Measurements from ENCODE around the gene SPATS2.
"Not testable (repeated sequence)": the region's sequence is repeated elsewhere in the genome, so short reads cannot be mapped to it uniquely, and the experiment has no call there.

Gene SPATS2

GRCh38 chr12:49367381-49368239, at the start of gene SPATS2:
SPATS2 (plus strand) TSS chr12:49367462; CDS start chr12:49461013, 93,551 bp downstream.
- DNase-seq, result no peak

- not testable (repeated sequence) for DNase-seq
Measured at GRCh38 chr12:49320411-49321103, 46.7 kb upstream of the SPATS2 start.

GRCh38 chr12:49322367-49322707, 44.9 kb upstream of the SPATS2 start:
- no peak for DNase-seq

GRCh38 chr12:49322708-49323523, 44.3 kb upstream of the SPATS2 start, which contains the start of gene TROAP:
TROAP (plus strand) TSS chr12:49323255; CDS start chr12:49323609, 354 bp downstream.
- DNase-seq, result peak; percentile 99

GRCh38 chr12:49323524-49324097, 43.7 kb upstream of the SPATS2 start:
- DNase-seq, result no peak

GRCh38 chr12:49325606-49326005, 41.7 kb upstream of the SPATS2 start:
- DNase-seq, result no peak

GRCh38 chr12:49327368-49327767, 39.9 kb upstream of the SPATS2 start:
- DNase-seq, result no peak

GRCh38 chr12:49327887-49328286, 39.4 kb upstream of the SPATS2 start:
- no peak for DNase-seq

- no peak for DNase-seq
Measured at GRCh38 chr12:49328816-49329215, 38.4 kb upstream of the SPATS2 start.

- no peak for DNase-seq
Measured at GRCh38 chr12:49330032-49330619, 37.1 kb upstream of the SPATS2 start.

GRCh38 chr12:49330631-49331379, 36.5 kb upstream of the SPATS2 start:
- DNase-seq, result no peak

GRCh38 chr12:49331380-49332222, 35.7 kb upstream of the SPATS2 start:
- DNase-seq, result no peak

GRCh38 chr12:49332441-49332861, 34.8 kb upstream of the SPATS2 start:
- DNase-seq, result no peak

- DNase-seq, result no peak
Measured at GRCh38 chr12:49332891-49333371, 34.3 kb upstream of the SPATS2 start.

GRCh38 chr12:49333778-49334177, 33.5 kb upstream of the SPATS2 start:
- DNase-seq, result not testable (repeated sequence)

GRCh38 chr12:49334226-49334625, 33.0 kb upstream of the SPATS2 start:
- DNase-seq, result no peak

GRCh38 chr12:49334681-49335080, 32.6 kb upstream of the SPATS2 start:
- no peak for DNase-seq

- no peak for DNase-seq
Measured at GRCh38 chr12:49335118-49335954, 31.9 kb upstream of the SPATS2 start.

GRCh38 chr12:49335955-49336644, 31.2 kb upstream of the SPATS2 start:
- no peak for DNase-seq
